ENCODE results near the gene LILRA2.
A peak's percentile ranks its signal among the peaks of the same experiment; 100 is the strongest.
"Not testable (repeated sequence)": the region's sequence is repeated elsewhere in the genome, so short reads cannot be mapped to it uniquely, and the experiment has no call there.

LILRA2 gene

GRCh38 chr19:54554006-54554405 is 19.6 kb upstream of the LILRA2 start:
- no peak for TF ChIP-seq ZNF274 (IDR thresholded peaks at IDR 0.05; ENCODE audit: low read depth, low read length)
- H3K4me3 ChIP-seq (ENCODE audit: low read length), result no peak overlapping the region

GRCh38 chr19:54554896-54555295 is 18.7 kb upstream of the LILRA2 start:
- TF ChIP-seq ZNF274 (IDR thresholded peaks at IDR 0.05; ENCODE audit: low read depth, low read length), result no peak
- H3K4me3 ChIP-seq (ENCODE audit: low read length), result no peak overlapping the region

GRCh38 chr19:54556194-54556593 is 17.4 kb upstream of the LILRA2 start:
- no peak for TF ChIP-seq ZNF274 (IDR thresholded peaks at IDR 0.05; ENCODE audit: low read depth, low read length)
- H3K4me3 ChIP-seq (ENCODE audit: low read length), result no peak overlapping the region

GRCh38 chr19:54558339-54558738 is 15.3 kb upstream of the LILRA2 start:
- TF ChIP-seq ZNF274 (IDR thresholded peaks at IDR 0.05; ENCODE audit: low read depth, low read length), result no peak
- no peak overlapping the region for H3K4me3 ChIP-seq (ENCODE audit: low read length)

- no peak overlapping the region for H3K4me3 ChIP-seq (ENCODE audit: low read length)
- TF ChIP-seq ZNF274 (IDR thresholded peaks at IDR 0.05; ENCODE audit: low read depth, low read length), result no peak
These were observed 12.7 kb upstream of the LILRA2 start for GRCh38 chr19:54560881-54561385.

- H3K4me3 ChIP-seq (ENCODE audit: low read length), result peak overlapping the region; percentile 12; the same call in 1 of the 2 replicates
- no peak for TF ChIP-seq ZNF274 (IDR thresholded peaks at IDR 0.05; ENCODE audit: low read depth, low read length)
These were observed 11.8 kb upstream of the LILRA2 start for GRCh38 chr19:54561840-54562239.

- H3K4me3 ChIP-seq (ENCODE audit: low read length), result not testable (repeated sequence)
These were observed 10.4 kb upstream of the LILRA2 start for GRCh38 chr19:54563206-54563605.

- no peak for TF ChIP-seq ZNF274 (IDR thresholded peaks at IDR 0.05; ENCODE audit: low read depth, low read length)
- H3K4me3 ChIP-seq (ENCODE audit: low read length), result no peak overlapping the region
These were observed 3.3 kb upstream of the LILRA2 start for GRCh38 chr19:54570316-54570715.

- not testable (repeated sequence) for H3K4me3 ChIP-seq (ENCODE audit: low read length)
These were observed 1.6 kb upstream of the LILRA2 start for GRCh38 chr19:54571715-54572615.

- no peak overlapping the region; the same call in 1 of the 2 replicates for H3K4me3 ChIP-seq (ENCODE audit: low read length)
- TF ChIP-seq ZNF274 (IDR thresholded peaks at IDR 0.05; ENCODE audit: low read depth, low read length), result no peak
These were observed 786 bp upstream of the LILRA2 start for GRCh38 chr19:54572696-54573311.

- no peak for TF ChIP-seq ZNF274 (IDR thresholded peaks at IDR 0.05; ENCODE audit: low read depth, low read length)
- H3K4me3 ChIP-seq (ENCODE audit: low read length), result no peak overlapping the region
These were observed 461 bp downstream of the LILRA2 start for GRCh38 chr19:54574051-54574450.

- TF ChIP-seq ZNF274 (IDR thresholded peaks at IDR 0.05; ENCODE audit: low read depth, low read length), result no peak
These were observed 1.0 kb downstream of the LILRA2 start for GRCh38 chr19:54574527-54575056.

GRCh38 chr19:54575205-54575604 is 1.6 kb downstream of the LILRA2 start:
- H3K4me3 ChIP-seq (ENCODE audit: low read length), result not testable (repeated sequence)

More at GRCh38 chr19:54574527-54575056, 1.0 kb downstream of the LILRA2 start:
- no peak overlapping the region for H3K4me3 ChIP-seq (ENCODE audit: low read length)

GRCh38 chr19:54576411-54576976 is 2.9 kb downstream of the LILRA2 start:
- no peak for TF ChIP-seq ZNF274 (IDR thresholded peaks at IDR 0.05; ENCODE audit: low read depth, low read length)
- H3K4me3 ChIP-seq (ENCODE audit: low read length), result no peak overlapping the region

GRCh38 chr19:54577334-54577733 is 3.7 kb downstream of the LILRA2 start:
- no peak for TF ChIP-seq ZNF274 (IDR thresholded peaks at IDR 0.05; ENCODE audit: low read depth, low read length)
- H3K4me3 ChIP-seq (ENCODE audit: low read length), result no peak overlapping the region

GRCh38 chr19:54578268-54578667 is 4.7 kb downstream of the LILRA2 start:
- H3K4me3 ChIP-seq (ENCODE audit: low read length), result not testable (repeated sequence)
